GDM1 (cell line): ENCODE results near the gene RNU2-63P.
"Not testable (repeated sequence)": the region's sequence is repeated elsewhere in the genome, so short reads cannot be mapped to it uniquely, and the experiment has no call there.

Source experiments
- DNase-seq: peaks from one replicate; lab custom pipeline; 2025; lab: John Stamatoyannopoulos, UW

Gene RNU2-63P

DNA sequence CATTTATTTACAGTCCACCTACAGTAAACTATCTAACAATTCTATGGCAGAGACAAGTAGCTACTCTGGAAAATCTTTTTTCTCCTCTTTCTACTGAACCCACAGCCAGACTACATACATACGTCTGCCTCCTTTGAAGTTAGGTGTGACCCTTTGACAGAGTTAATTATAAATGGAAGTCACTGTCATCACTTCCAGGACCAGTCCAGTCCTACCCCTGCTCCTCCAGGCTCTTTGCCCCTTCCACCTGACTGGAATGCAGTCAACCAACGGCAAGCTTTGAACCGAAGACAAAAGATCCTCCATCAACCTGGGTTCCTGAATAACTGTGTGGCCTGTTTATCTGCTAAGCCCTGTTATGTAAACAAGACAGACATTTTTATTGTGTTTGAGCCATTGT is 35.2 kb downstream of the RNU2-63P start:
- DNase-seq: not testable (repeated sequence)

DNA sequence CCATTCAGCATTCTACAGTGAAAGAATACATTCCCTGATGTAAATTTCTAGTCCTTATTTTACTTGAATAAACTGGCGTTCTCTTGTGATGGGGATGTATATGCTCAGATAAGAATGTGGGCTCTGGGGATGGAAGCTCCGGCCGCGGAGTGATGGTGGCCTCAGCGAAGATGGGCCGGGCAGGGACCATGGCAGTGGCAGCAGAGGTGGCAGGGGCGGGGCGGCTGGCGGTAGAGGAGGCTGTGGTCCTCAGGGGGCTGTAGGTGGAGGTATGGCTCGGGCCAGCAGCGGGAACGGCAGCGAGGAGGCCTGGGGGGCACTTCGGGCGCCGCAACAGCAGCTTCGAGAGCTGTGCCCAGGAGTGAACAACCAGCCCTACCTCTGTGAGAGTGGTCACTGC is 44.0 kb downstream of the RNU2-63P start:
- DNase-seq: not testable (repeated sequence)
